Skeletal muscle tissue (tissue), 4 donors: ENCODE measurements around the gene TNFRSF21. TPM values are rescaled to one million over a fixed set of nuclear protein-coding genes. Genes with fewer than 3 reads are reported as not detected.

Experiments used
- H3K27ac ChIP-seq: one replicate; pipeline ENCODE4 v1.7.0; 2013; ENCODE audit warnings: mild to moderate bottlenecking, low read depth, low read length, inconsistent platforms
- H3K27me3 ChIP-seq, 3 donors: one replicate each; pipeline ENCODE4 v1.7.0; 2013; ENCODE audit warnings: low read length in 3 of 3; ENCODE audit not compliant: control insufficient read depth in 3 of 3, insufficient read depth in 3 of 3
- H3K36me3 ChIP-seq, 3 donors: one replicate each; pipeline ENCODE4 v1.7.0; 2013; ENCODE audit warnings: low read length in 3 of 3; ENCODE audit not compliant: control insufficient read depth in 3 of 3, insufficient read depth in 3 of 3
- H3K4me1 ChIP-seq, 3 donors: one replicate each; pipeline ENCODE4 v1.7.0; 2013; ENCODE audit warnings: low read length in 3 of 3, mild to moderate bottlenecking in 3 of 3; ENCODE audit not compliant: control insufficient read depth in 3 of 3, insufficient read depth in 3 of 3
- H3K4me3 ChIP-seq, 3 donors: one replicate each; pipeline ENCODE4 v1.7.0; 2013; ENCODE audit warnings: low read length in 3 of 3
- H3K9ac ChIP-seq, 3 donors: one replicate each; pipeline ENCODE4 v1.7.0; 2013; ENCODE audit warnings: low read length in 3 of 3, mild to moderate bottlenecking in 3 of 3, moderate library complexity in 2 of 3, low read depth in 1 of 3
- H3K9me3 ChIP-seq, 3 donors: one replicate each; pipeline ENCODE4 v1.7.0; 2013; ENCODE audit warnings: low read length in 3 of 3; ENCODE audit not compliant: control insufficient read depth in 3 of 3
- total RNA-seq: library from RNA; depleted of rRNA; stranded (reverse); fragments of >200 nt; gene quantifications from one replicate; pipeline ENCODE4 v1.2.3, GENCODE V29; 2014
- donor health status: Osteomylitis.

The TNFRSF21 gene
- total RNA-seq, 1 donor from 2014 or later: 9.4 TPM

- no peak overlapping the region for H3K4me3 ChIP-seq
- H3K4me1 ChIP-seq: no peaks in the 10 kb centered on the region
- no peaks in the 10 kb centered on the region for H3K9me3 ChIP-seq
- H3K27me3 ChIP-seq: no peaks in the 10 kb centered on the region
- H3K36me3 ChIP-seq: no peaks in the 10 kb centered on the region
- no peak overlapping the region for H3K27ac ChIP-seq
- no peak overlapping the region for H3K9ac ChIP-seq
Measured at GRCh38 chr6:47187893-47188587, 121.7 kb downstream of the TNFRSF21 start.

DNA sequence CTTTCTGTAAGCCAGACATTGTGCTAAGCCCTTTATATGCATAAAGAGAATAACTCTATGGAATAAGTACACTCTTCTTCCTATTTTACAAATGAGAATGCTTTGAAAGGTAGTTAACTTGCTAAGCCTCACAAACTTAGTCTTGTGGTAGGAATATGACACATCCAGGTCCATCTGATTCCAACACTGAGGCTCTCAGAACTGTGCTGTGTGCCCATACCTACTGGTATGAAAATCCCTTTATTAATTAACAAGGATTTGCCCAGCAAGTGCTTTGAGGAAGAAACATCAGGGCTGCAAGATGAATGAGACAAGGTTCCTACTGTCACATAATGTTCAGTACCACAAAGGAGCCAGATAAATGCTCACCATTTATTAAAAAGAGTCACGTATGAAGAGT lies 122.6 kb downstream of the TNFRSF21 start:
- Histone ChIP-seq H3K9me3 (no peaks in the 10 kb centered on the region), H3K27ac (no peak overlapping the region), H3K27me3 (no peaks in the 10 kb centered on the region), H3K36me3 (no peaks in the 10 kb centered on the region), H3K4me1 (no peaks in the 10 kb centered on the region), H3K4me3 (no peak overlapping the region), H3K9ac (no peak overlapping the region)

DNA sequence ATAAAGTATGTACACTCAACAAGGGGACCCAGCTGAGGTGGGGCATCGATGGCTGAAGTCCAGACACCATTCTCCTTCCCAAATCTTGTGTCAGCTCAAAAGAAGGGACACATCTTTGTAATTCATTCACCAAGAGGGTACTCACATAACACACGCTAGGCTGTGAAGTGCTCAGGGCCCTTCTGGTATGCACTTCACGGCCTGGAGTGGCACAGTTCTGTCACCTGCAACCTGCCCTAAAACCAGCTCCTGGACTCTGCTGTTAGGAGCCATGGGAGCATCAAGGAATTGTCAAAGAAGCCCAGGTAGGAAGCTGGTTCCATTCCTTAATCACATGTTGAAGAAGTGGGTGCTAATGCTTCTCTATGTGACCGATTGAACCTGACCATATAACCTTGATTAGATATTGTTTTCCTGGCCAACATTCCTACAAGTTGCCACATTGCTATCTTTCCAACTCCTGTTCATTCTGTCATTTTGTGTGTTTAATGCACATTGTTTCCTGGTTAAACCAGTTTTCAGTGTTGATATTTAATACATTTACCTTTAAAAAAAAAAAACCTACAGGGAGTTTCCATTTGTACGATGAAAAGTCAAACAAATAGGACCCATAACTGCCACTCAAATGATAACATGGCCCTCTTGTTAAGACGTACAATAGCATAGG lies 127.3 kb downstream of the TNFRSF21 start:
- Histone ChIP-seq H3K4me1 (no peaks in the 10 kb centered on the region), H3K9me3 (no peaks in the 10 kb centered on the region), H3K4me3 (no peak overlapping the region), H3K9ac (no peak overlapping the region), H3K27ac (no peak overlapping the region), H3K36me3 (no peaks in the 10 kb centered on the region), H3K27me3 (no peaks in the 10 kb centered on the region)

DNA sequence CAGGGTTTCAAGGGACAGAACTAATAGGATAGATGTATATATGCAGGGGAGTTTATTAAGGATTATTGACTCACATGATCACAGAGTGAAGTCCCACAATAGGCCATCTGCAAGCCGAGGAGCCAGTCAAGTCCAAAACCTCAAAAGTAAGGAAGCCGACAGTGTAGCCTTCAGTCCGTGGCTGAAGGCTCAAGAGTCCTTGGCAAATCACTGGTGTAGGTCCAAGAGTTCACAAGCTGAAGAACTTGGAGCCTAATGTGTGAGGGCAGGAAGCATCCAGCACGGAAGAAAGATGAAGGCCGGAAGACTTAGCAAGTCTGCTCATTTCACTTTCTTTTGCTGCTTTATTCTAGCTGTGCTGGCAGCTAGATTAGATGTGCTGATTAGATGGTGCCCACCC lies 128.0 kb downstream of the TNFRSF21 start:
- no peaks in the 10 kb centered on the region for H3K36me3 ChIP-seq
- no peak overlapping the region for H3K27ac ChIP-seq
- no peaks in the 10 kb centered on the region for H3K4me1 ChIP-seq
- no peaks in the 10 kb centered on the region for H3K9me3 ChIP-seq
- no peak overlapping the region for H3K4me3 ChIP-seq
- no peak overlapping the region for H3K9ac ChIP-seq
- H3K27me3 ChIP-seq: no peaks in the 10 kb centered on the region

Other genes with a start within 250 kb of the TNFRSF21 start
- gene CD2AP, start 167.9 kb upstream of the TNFRSF21 start, total RNA-seq: 13.6 TPM